Glomerular endothelial cell (primary cell): Measurements from ENCODE around the gene SLC4A7. TPM values are rescaled to one million over a fixed set of nuclear protein-coding genes. Genes with fewer than 3 reads are reported as not detected.
"Not testable (repeated sequence)": the region's sequence is repeated elsewhere in the genome, so short reads cannot be mapped to it uniquely, and the experiment has no call there.

ENCODE experiments used
- DNase-seq: peaks from one replicate; pipeline ENCODE4 v3.0.0-alpha.2; 2011; ENCODE audit warnings: low read depth, low spot score; ENCODE audit errors: extremely low read depth
- total RNA-seq: library from RNA; depleted of rRNA; stranded (reverse); fragments of >200 nt; gene quantifications from 2 replicates; pipeline ENCODE4 v1.2.3, GENCODE V29; 2015

Gene SLC4A7
- total RNA-seq, 1 donor from 2014 or later = 84.8 TPM

DNA sequence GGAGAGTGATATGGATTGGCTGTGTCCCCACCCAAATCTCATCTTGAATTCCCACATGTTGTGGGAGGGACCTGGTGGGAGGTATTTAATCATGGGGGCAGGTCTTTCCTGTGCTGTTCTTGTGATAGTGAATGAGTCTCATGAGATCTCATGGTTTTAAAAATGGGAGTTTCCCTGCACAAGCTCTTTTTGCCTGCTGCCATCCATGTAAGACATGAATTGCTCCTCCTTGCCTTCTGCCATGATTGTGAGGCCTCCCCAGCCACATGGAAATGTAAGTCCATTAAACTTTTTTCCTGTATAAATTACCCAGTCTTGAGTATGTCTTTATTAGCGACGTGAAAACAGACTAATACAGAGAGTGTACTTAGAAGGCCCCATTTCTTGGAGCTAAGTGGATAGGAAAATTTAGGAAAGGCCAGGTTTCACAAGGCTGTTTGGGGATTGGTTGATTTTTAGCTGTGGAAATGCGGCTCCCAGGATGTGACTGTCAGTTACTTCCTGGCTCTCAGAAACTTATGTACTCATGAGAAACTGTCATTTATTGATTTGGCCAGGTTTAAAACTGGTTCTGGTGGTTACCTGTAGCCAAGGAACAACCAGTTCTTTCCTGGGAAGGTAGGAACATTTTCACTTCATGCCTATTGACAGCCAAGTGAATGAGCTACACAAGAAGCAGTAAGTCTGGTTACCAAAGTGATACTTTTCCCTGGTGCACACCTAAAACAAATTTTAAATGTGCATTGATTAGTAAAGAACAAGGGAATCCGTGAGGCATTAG lies 155.0 kb downstream of the SLC4A7 start:
- DNase-seq = not testable (repeated sequence)

DNA sequence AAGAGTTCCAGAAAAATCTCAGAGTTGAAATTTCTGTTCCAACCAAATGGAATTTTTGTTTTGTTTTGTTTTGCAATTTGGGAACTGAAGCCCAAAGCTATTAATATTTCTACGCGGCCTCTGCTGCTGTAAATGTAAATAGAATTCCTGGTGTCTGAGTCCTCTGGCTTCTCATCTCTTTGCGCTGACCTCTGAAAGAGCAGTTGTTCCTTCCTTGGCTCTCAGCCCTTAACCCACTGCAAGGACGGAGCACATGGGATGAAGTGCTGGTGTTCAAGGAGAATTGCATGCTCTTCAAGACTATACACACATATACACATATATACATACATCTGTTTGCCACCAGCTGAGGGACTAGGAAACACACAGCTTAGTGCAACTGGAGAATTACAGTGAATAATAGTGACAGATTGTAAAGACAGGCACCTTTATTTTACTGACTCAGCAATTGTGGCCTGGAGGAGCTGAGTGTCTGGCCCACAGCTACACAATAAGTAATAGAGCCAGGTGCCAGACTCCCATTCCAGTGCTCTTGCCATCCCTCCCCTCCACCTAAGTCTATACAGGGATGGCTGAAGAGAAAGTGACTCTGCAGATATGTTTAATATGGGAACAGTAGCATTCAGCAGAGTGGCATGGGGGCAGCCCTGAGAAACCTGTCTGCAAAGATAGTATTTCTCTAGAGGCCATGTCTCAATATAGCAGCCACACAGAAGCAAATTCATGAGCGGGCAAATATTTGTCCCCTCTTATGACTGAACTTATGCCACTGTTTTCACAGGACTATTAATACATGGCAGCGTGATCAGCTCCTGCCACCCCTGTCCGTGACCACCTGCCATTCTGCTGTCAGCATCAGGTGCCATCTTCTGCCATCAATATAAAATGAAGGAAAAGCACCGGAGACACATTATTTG lies 157.3 kb downstream of the SLC4A7 start:
- DNase-seq = peak; percentile 2

DNA sequence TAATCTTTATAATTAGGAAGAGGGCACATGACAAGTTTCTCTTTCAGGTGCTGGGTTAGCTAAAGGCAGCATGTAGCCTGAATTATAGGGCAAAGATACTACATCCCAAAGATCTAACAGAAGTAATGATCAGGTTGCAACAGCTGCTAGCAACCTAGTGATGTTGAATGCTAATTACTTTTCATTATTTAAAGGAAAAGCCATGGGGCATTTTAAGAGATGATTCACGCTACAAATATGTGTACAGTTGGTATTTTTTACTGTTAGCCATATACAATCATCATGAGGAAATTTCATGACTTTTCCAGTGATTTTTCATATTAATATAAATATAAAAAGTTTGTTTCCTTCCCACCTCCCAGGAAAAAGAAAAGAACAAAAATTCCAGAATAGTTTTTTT lies 158.0 kb downstream of the SLC4A7 start:
- peak; percentile 7 for DNase-seq

DNA sequence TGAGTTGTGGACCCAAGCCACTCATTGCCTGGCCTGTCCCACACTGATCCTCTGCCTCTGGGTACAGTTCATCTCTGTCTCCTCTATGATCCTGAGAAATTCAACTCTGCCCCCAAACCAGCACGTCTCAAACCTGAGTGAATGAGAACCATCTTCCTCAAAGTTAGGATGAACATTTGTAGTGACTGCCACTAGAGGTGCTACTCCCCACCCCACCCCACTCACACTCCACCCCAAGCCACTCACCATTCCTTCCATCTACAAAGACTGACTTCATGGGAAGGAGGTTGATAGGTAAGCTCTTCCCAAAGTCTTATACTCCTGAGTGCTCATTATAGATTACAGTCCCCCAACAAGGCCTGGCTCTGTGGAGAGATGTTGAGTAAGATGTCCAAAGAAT lies 158.8 kb downstream of the SLC4A7 start:
- no peak for DNase-seq

DNA sequence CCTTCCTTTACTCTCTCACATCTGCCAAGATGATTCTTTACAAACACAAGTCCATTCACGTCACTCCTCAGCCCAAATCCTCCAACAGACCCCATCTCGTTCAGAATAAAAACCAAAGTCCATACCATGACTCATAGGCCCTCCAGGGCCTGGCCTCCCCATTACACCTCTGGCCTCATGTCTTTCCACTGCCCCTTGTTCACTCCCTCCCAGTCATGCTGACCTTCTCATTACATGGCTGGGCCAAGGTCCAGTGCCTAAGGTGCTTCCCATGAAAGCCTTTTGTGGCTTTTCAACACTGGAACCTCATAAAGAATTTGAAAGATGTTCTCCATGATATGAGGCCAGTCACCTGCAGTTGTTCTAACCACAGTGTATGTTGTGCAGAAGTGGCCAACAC lies 159.5 kb downstream of the SLC4A7 start:
- no peak for DNase-seq

DNA sequence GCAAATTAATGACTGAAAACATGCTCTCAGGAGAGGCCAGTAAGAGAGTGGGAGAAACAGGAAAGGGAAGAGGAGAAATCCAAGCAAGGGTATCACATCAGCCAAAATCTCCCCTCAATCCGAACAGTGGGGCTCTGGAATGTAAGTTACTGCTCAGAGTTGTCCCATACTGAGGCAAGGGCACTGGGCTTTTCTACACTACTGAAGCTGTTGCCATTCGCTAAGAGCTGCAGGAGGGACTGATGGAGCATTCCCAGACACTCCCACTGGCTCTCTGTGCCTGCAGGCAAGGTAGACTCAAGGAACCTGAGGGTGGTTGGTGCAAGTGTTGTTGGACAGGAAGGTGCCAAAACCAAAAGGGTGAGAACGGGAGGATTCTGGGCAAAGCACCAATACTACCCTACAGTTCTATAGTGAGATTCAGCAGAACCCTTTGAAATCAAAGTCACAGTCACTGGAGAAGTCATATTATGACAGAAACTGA lies 161.1 kb downstream of the SLC4A7 start:
- DNase-seq = no peak

Other genes with a start within 250 kb of the SLC4A7 start
- 3.4 and 8.5 TPM in 2 replicates for gene NEK10, start 115.0 kb downstream of the SLC4A7 start, total RNA-seq
- not detected in 2 replicates for gene EOMES, start 237.9 kb upstream of the SLC4A7 start, total RNA-seq